ENCODE results near the gene THRAP3. TPM values are rescaled to one million over a fixed set of nuclear protein-coding genes. Genes with fewer than 3 reads are reported as not detected.
A peak's percentile ranks its signal among the peaks of the same experiment; 100 is the strongest.

THRAP3 gene
- total RNA-seq, 1 donor from 2014 or later: 34.8 TPM

- peak; percentile 73 for DNase-seq (ENCODE audit: low spot score)
- ATAC-seq: peak; percentile 67
Observed at GRCh38 chr1:36323636-36324352, 99.6 kb downstream of the THRAP3 start, which contains the start of gene EVA1B. Gene EVA1B (minus strand): TSS chr1:36323645. CDS start chr1:36323037, 608 bp downstream.

DNA sequence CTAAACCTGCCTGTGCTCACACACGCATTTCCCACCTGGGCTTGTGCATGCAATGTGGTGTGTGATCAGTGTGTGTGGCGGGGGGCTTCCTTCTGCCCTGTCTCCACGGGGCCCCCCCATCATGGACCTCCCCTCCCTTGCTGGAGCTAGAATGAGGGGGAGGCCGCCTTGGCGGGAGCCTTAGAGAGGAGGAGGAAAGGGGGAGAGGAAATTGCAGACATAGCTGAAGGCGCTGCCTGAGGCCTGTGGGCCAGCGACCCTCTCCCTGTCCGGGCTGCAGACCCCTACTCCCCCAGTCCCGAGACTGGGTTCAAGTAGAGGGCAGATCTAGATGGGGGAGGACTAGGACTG is 100.1 kb downstream of the THRAP3 start:
- no peak for ATAC-seq

GRCh38 chr1:36326499-36326898 is 102.3 kb downstream of the THRAP3 start:
- DNase-seq (ENCODE audit: low spot score) (no peak), ATAC-seq (no peak)

More for the DNA sequence above, 100.1 kb downstream of the THRAP3 start:
- no peak for DNase-seq (ENCODE audit: low spot score)

- ATAC-seq: no peak
- DNase-seq (ENCODE audit: low spot score): no peak
Observed at GRCh38 chr1:36327421-36328087, 103.3 kb downstream of the THRAP3 start.

DNA sequence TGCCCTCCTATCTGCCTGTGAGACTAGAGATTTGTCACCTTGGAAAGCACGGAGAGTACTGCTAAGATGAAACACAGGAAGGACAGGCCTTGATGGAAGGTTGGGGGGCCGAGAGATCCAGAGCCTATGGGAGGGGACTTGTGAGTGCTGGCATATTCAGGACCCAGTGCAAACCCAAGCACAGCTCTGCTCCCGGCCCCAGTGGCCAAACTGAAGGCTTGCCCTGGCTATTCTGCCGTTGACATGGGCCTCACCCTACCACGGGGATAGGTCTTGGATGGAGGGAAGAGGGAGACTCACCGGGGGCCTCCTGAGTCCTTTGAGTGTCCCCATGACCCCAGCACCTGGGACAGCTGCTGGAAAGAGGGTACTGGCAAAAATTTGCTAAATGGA is 103.8 kb downstream of the THRAP3 start:
- no peak for ATAC-seq
- no peak for DNase-seq (ENCODE audit: low spot score)

DNA sequence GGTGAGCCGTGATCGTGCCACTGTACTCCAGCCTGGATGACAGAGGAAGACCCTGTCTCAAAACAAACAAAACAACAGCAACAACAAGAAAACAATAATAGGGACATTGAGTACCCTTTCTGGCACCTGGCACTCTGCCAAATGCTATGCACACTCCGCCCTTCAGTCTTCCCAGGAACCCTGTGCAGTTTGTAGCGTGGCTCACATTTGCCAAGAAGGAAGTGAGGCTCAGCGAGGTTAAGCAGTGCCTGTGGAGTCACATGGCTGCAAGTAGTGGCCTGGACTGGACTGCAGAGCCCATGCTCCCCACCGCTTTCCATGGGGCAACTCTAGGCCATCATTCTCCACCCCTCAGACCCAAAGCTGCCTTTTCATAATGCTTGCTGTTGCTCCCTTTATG is 104.5 kb downstream of the THRAP3 start:
- DNase-seq (ENCODE audit: low spot score): no peak

GRCh38 chr1:36329817-36330216 is 105.6 kb downstream of the THRAP3 start:
- ATAC-seq: no peak
- no peak for DNase-seq (ENCODE audit: low spot score)

More for the DNA sequence above, 104.5 kb downstream of the THRAP3 start:
- peak; percentile 53 for ATAC-seq

- ATAC-seq (no peak), DNase-seq (ENCODE audit: low spot score) (no peak)
Observed at GRCh38 chr1:36330940-36331339, 106.7 kb downstream of the THRAP3 start.

DNA sequence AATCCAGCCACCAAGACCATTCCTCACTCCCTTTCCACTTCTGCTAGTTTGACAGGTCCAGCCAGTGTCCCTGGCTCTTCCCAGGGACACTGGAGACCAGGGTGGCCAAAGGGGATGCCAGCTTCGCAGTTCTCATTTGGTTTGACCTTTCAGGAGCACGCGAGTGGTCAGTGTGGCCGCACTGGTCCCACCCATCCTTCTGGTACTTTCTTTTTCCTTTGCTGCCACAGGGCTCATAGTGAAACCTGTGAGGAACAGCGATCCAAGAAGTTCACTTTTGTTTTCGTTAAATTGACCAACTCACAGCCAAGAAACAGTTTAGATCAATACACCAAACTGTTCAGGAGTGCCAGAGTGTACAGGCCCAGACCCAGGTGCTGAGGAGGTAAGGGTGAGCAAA is 113.6 kb downstream of the THRAP3 start:
- DNase-seq (ENCODE audit: low spot score): no peak
- ATAC-seq: no peak

DNA sequence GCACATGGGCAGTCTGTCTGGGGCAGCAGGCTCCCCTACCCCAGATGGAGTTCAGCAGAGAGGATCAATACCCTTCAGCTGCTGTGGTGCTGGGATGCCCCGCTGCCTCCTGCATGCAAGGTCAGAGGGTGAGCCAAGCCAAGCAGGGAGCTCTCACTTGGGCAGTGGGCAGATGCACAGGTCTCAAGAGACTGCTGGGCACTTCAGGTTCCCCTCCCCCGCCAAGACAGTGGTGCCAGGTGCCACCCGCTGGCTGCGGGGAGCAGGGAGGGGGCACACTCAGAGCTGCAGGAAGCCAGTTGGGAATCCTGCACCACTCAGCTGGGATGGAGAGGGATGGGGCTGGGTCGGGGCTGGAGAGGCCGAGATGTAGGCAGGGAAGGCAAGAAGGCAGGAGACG is 115.0 kb downstream of the THRAP3 start:
- peak; percentile 10 for ATAC-seq
- no peak for DNase-seq (ENCODE audit: low spot score)

GRCh38 chr1:36339615-36340014 is 115.4 kb downstream of the THRAP3 start:
- ATAC-seq: no peak
- no peak for DNase-seq (ENCODE audit: low spot score)

DNA sequence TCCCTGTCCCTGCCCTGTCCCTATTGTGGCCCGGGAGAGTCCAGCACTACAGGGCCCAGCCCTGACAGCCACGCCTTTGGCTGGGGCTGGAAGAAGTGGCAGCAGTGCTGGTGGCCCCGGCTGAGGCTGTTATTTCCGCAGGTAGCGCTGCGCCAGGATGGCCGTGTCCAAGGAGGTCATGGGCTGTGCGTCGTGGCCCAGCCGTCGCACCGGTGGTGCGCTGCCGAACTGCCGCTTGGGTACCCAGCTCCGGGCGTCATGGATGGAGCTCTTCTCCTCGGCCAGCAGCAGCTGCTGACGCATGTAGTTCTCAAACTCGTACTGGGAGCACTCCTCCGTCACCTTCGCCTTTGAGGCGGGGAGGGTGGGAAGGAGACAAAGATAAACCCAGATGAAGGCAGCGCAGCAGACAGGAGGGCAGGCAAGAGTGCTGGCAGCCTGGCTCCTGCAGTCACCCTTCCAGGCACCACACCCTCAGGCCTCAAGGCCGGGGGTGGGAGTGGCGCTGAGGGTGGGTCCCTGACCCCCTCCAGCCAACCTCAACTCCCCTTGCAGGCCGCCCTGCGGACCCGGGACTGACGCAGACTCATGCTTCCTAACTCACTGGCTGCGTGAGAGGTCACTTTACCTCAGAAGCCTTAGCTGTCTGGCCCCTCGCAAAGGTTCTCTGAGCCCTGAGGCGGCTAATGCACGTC is 117.5 kb downstream of the THRAP3 start:
- no peak for DNase-seq (ENCODE audit: low spot score)
- ATAC-seq: no peak

DNA sequence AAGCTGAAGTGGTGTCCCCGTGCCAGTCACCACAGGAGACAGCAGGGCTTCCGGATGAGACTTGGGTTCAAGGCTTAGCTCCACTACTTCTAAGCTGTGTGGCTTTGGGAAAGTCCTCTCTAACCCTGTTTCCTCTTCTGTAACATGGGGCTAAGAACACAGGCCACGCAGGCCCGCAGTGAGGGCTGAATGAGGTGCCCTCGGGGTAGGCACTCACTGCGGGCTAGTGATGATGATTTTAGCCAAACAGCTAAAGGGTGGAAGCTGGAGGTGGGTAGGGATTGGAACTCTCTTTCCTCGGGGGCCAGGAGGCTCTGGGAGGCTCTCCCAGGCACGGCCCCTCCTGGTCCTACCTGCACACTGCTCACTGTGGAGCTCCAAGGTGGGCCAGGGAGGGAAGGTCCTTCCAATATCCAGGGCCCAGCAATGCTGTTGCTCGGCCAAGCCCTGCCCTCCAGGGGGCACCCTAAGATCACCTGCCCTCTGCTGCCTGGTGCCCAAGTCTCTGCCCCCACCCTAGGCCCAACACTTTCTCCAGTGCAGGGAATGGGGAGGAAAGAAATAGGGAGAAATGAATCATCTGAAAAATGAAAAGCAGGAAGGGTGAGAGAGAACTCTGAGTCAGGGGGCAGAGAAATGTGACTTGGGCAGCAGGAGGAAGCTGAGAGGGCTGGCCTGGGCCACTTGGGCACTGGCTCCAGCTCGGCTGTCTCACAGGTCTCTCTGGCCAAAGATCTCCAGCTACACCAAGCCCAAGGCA is 118.4 kb downstream of the THRAP3 start:
- peak; percentile 68 for ATAC-seq
- DNase-seq (ENCODE audit: low spot score): no peak

- no peak for DNase-seq (ENCODE audit: low spot score)
- ATAC-seq: no peak
Observed at GRCh38 chr1:36343651-36344394, 119.6 kb downstream of the THRAP3 start.

GRCh38 chr1:36344395-36344680 is 120.1 kb downstream of the THRAP3 start:
- DNase-seq (ENCODE audit: low spot score) (no peak), ATAC-seq (no peak)

- ATAC-seq (no peak), DNase-seq (ENCODE audit: low spot score) (no peak)
Observed at GRCh38 chr1:36345353-36345752, 121.1 kb downstream of the THRAP3 start.

- DNase-seq (ENCODE audit: low spot score) (no peak), ATAC-seq (no peak)
Observed at GRCh38 chr1:36346741-36347370, 122.6 kb downstream of the THRAP3 start.

- DNase-seq (ENCODE audit: low spot score): no peak
- no peak for ATAC-seq
Observed at GRCh38 chr1:36349241-36349671, 125.0 kb downstream of the THRAP3 start.

DNA sequence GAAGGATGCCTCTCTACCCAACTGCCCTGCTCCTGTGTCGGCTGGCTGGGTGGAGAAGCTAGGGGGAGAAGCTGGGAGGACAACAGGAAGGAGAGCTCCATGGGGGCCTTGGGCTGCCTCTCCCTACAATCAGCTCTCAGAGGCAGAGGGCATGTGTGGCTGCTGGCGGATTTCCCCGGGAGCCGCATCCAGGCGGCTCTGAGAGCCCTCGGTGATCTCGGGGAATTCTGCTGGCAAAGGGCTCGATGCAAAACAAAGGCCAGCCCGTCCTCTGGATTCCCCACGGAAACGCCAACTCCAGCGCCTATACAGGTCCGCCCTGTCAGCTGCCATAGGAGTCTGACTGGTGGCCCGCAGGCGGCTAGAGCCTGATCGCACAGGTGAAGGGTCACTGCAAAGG is 125.6 kb downstream of the THRAP3 start:
- no peak for DNase-seq (ENCODE audit: low spot score)
- ATAC-seq: no peak

DNA sequence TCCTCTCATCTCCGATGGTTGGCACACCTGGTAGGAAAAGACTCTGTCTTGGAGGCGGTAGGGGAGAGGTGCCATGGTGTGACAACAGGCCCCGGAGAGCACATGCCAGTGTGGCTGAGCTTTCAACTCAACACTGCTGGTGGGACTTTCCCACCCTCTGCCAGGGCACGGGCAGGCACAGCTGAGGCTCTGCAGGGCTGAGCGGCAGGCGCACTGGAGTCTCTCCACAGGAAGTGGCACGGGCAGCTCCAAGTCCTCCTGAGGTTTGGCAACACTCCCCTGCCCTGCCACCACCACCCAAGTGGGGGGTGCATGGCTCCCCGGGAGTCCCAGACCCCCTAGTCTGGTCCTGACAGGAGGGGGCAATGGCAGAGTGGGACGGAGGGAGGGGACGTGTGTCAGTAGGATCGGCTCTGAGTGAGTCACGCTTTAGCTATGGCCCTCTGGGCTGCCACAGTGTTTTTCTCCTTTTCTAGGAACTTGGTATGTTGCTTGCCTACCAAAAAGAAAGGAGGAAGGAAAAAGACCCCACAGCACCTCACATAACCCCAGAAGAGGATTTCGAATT is 126.5 kb downstream of the THRAP3 start:
- peak; percentile 14 for ATAC-seq
- DNase-seq (ENCODE audit: low spot score): no peak

All from left lobe of liver (tissue), 2 donors.